Measurements from ENCODE around the gene SULT2A1. TPM values are rescaled to one million over a fixed set of nuclear protein-coding genes. Genes with fewer than 3 reads are reported as not detected.
"Not testable (repeated sequence)": the region's sequence is repeated elsewhere in the genome, so short reads cannot be mapped to it uniquely, and the experiment has no call there.

SULT2A1 gene
- total and polyA plus RNA-seq, 3 experiments from 2014 or later = not detected

DNA sequence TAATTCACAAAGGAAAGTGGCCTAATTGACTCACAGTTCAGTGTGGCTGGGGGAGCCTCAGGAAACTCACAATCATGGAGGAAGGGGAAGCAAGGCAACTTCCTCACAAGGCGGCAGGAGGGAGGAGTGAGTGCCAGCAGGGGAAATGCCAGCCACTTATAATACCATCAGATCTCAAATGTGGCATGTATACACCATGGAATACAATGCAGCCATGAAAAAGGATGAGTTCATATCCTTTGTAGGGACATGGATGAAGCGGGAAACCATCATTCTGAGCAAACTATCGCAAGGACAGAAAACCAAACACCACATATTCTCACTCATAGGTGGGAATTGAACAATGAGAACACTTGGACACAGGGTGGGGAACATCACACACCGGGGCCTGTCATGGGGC, 6.7 kb downstream of the SULT2A1 start:
- H3K36me3 ChIP-seq (ENCODE audit: insufficient read depth, low read length); H3K36me3 Mint-ChIP-seq; H3K4me3 ChIP-seq (ENCODE audit: low read length); H3K27ac ChIP-seq (ENCODE audit: low read depth, low read length); H3K27ac Mint-ChIP-seq; POLR2A ChIA-PET; H3K4me3 Mint-ChIP-seq; H3K4me1 Mint-ChIP-seq; H3K27me3 ChIP-seq (ENCODE audit: insufficient read depth, low read length, poor library complexity, severe bottlenecking); DNase-seq; H3K9me3 Mint-ChIP-seq; H3K4me1 ChIP-seq (ENCODE audit: insufficient read depth, low read length); H3K9me3 ChIP-seq (ENCODE audit: low read length): not testable (repeated sequence)
- CTCF ChIA-PET = interaction anchor here (1.7 kb wide), 1 partner anchor 10 kb away, joined by 7 read pairs; no protein-coding TSS in a partner anchor
- peaks cover 23 to 34% of the 10 kb centered on the region in 2 donors for H3K27me3 Mint-ChIP-seq

DNA sequence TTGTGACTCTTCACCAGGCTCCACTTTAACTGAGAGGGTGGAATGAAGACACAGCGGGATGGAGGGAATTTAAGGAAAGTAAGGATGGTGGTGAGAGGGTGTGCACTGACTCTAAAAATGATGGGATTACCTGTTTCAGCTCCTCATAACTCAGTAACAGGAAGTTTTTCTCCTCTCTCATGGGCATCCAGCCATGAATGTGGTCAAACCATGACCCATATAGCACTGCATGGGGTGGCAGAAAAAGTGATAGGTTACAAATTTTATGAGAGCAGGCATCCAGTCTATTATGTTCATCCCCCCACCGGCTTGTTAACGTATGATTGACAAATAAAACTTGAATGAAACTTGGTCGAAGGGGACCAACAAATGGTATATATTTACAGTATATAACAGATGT, 7.2 kb downstream of the SULT2A1 start:
- Histone ChIP-seq H3K9me3 (ENCODE audit: low read length) (no peaks in the 10 kb centered on the region), H3K36me3 (ENCODE audit: insufficient read depth, low read length) (no peaks in the 10 kb centered on the region), H3K27me3 (ENCODE audit: insufficient read depth, low read length, poor library complexity, severe bottlenecking) (no peaks in the 10 kb centered on the region), H3K4me3 (ENCODE audit: low read length) (no peak overlapping the region), H3K27ac (ENCODE audit: low read depth, low read length) (no peak overlapping the region), H3K4me1 (ENCODE audit: insufficient read depth, low read length) (no peaks in the 10 kb centered on the region)
- H3K9me3 Mint-ChIP-seq = peaks cover 0 to 4% (median 0%) of the 10 kb centered on the region in 5 donors
- H3K4me1 Mint-ChIP-seq = no peaks in the 10 kb centered on the region
- DNase-seq = no peak
- peaks cover 0 to 4% (median 0%) of the 10 kb centered on the region in 3 donors for H3K36me3 Mint-ChIP-seq
- no peak overlapping the region for H3K27ac Mint-ChIP-seq
- ChIA-PET CTCF (no interaction called here), POLR2A (no interaction called here)
- H3K27me3 Mint-ChIP-seq = peaks cover 25 to 38% of the 10 kb centered on the region in 2 donors
- no peak overlapping the region for H3K4me3 Mint-ChIP-seq

DNA sequence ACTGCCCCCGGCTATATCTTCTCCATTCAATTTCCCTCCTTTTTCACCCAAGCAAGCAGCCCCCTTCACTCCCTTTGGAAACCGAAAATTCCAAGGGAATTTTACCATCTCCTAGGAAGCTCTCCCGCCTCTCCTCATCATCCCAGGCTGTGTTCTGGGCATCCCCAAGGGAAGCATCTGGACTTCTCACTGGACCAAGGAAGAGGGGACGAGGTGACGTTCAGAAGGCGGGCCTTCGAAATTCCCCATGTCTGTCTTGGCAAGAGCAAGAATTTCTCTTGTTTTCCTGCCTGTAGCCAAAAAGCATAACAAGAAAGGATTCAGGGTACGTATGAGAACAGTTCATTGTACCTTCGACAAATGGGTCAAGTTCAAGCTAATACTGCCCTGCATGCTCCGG, 20.9 kb downstream of the SULT2A1 start:
- H3K27me3 Mint-ChIP-seq = peaks cover 17 to 27% of the 10 kb centered on the region in 2 donors
- H3K27ac Mint-ChIP-seq = peak overlapping the region in 1 of 8 donors; percentile 23
- Histone ChIP-seq H3K27me3 (ENCODE audit: insufficient read depth, low read length, poor library complexity, severe bottlenecking) (no peaks in the 10 kb centered on the region), H3K4me1 (ENCODE audit: insufficient read depth, low read length) (no peaks in the 10 kb centered on the region), H3K36me3 (ENCODE audit: insufficient read depth, low read length) (no peaks in the 10 kb centered on the region), H3K27ac (ENCODE audit: low read depth, low read length) (no peak overlapping the region), H3K4me3 (ENCODE audit: low read length) (no peak overlapping the region), H3K9me3 (ENCODE audit: low read length) (no peaks in the 10 kb centered on the region)
- H3K9me3 Mint-ChIP-seq = peaks cover 0 to 7% (median 3%) of the 10 kb centered on the region in 5 donors
- ChIA-PET POLR2A (no interaction called here), CTCF (interaction anchor here (1.1 to 1.5 kb wide), 3 partner anchors 9 to 99 kb away, joined by 3 to 4 read pairs (median 3); no protein-coding TSS in a partner anchor)
- no peak for DNase-seq
- peaks cover 0 to 4% (median 0%) of the 10 kb centered on the region in 3 donors for H3K36me3 Mint-ChIP-seq
- no peak overlapping the region for H3K4me3 Mint-ChIP-seq
- peaks cover 0 to 7% (median 0%) of the 10 kb centered on the region in 3 donors for H3K4me1 Mint-ChIP-seq

DNA sequence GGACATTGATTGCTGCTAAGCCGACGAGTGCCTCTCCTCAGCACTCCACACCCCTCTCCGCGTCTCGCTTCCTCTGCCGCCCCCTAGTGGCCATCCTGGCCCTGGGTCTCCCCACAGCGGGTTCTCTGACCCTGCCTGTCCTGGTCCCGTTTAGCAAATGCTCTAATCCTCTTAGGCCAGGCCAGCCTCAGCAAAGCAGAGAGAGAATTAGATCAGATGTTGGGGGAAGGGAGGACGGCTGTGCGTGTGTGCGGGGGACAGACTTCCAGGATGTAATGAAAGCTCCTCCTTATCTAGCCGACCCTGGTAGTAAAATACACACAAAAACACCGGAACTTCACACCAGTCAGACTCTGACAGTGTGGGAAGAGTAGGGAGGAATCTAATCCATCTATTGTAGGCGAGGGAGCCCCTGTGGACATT, 22.6 kb downstream of the SULT2A1 start:
- H3K36me3 Mint-ChIP-seq = peaks cover 0 to 4% (median 0%) of the 10 kb centered on the region in 3 donors
- CTCF ChIA-PET = interaction anchor here (1.1 to 1.5 kb wide), 4 partner anchors 11 to 98 kb away, joined by 3 to 4 read pairs (median 4); no protein-coding TSS in a partner anchor
- H3K4me1 Mint-ChIP-seq = peaks cover 0 to 4% (median 0%) of the 10 kb centered on the region in 3 donors
- POLR2A ChIA-PET = no interaction called here
- H3K36me3 ChIP-seq (ENCODE audit: insufficient read depth, low read length) = no peaks in the 10 kb centered on the region
- no peak overlapping the region for H3K4me3 Mint-ChIP-seq
- H3K27me3 Mint-ChIP-seq = peaks cover 13 to 27% of the 10 kb centered on the region in 2 donors
- H3K27me3 ChIP-seq (ENCODE audit: insufficient read depth, low read length, poor library complexity, severe bottlenecking) = no peaks in the 10 kb centered on the region
- no peaks in the 10 kb centered on the region for H3K4me1 ChIP-seq (ENCODE audit: insufficient read depth, low read length)
- no peak overlapping the region for H3K4me3 ChIP-seq (ENCODE audit: low read length)
- DNase-seq = peak; percentile 53 to 77 (median 65)
- H3K27ac Mint-ChIP-seq = peak overlapping the region in 1 of 8 donors; percentile 41
- no peak overlapping the region for H3K27ac ChIP-seq (ENCODE audit: low read depth, low read length)
- H3K9me3 Mint-ChIP-seq = peaks cover 0 to 7% (median 3%) of the 10 kb centered on the region in 5 donors
- no peaks in the 10 kb centered on the region for H3K9me3 ChIP-seq (ENCODE audit: low read length)

DNA sequence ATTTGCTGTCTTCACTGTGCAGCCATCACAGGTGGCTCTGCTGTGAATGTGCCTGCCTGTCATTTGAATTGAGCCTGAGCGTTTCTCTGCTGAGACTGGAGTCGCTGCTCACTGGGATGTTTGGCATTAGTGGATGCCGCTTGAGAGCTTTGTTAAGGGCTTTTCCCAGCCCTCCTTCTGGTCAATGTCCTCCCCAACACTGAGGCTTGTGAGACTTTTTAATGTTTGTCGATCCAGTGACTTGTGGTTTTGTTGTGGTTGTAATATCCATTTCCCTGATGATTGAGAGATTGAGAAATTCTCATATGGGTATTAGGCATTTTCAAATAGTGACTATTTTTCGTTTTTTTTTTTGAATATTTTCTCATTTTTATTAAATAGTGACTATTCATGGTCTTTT, 24.5 kb downstream of the SULT2A1 start:
- no peak for DNase-seq
- Mint-ChIP-seq H3K4me1 (peaks cover 0 to 4% (median 0%) of the 10 kb centered on the region in 3 donors), H3K27me3 (peaks cover 17 to 39% of the 10 kb centered on the region in 2 donors), H3K36me3 (peaks cover 0 to 4% (median 0%) of the 10 kb centered on the region in 3 donors), H3K9me3 (peaks cover 0 to 9% (median 3%) of the 10 kb centered on the region in 5 donors), H3K27ac (no peak overlapping the region), H3K4me3 (no peak overlapping the region)
- no peaks in the 10 kb centered on the region for H3K36me3 ChIP-seq (ENCODE audit: insufficient read depth, low read length)
- H3K9me3 ChIP-seq (ENCODE audit: low read length) = no peaks in the 10 kb centered on the region
- no peak overlapping the region for H3K4me3 ChIP-seq (ENCODE audit: low read length)
- ChIA-PET CTCF (no interaction called here), POLR2A (no interaction called here)
- no peaks in the 10 kb centered on the region for H3K27me3 ChIP-seq (ENCODE audit: insufficient read depth, low read length, poor library complexity, severe bottlenecking)
- no peak overlapping the region for H3K27ac ChIP-seq (ENCODE audit: low read depth, low read length)
- H3K4me1 ChIP-seq (ENCODE audit: insufficient read depth, low read length) = no peaks in the 10 kb centered on the region

DNA sequence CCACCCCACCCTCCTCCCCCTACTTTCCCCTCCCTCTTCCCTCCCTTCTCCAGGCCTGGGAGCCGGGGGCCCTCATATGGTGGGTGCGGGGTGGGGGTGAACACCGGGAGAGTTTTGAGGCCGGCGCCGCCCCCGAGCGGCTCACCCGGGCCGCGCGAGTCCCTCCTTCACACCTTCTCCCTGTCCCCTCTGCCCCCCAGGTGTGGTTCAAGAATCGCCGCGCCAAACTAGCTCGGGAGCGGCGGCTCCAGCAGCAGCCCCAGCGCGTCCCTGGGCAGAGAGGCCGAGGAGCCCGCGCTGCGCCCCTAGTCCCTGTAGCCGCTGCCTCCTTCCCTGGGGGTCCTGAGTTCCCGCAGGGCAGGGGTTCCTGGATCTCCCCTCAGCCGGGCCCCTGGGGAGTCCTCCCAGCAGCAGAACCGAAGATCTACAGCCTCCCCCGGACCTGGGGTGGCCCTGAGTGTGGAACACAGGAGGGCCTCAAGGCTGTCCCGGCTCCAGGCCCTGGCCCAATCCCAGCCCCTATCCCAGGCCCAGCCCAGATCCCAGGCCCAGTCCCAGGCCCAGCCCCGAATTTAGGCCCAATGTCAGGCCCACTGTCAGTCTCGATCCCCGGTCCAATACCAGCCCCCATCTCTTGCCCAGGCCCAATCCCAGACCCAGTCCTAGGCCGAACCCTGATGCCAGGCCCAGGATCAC, 25.4 kb downstream of the SULT2A1 start:
- Histone ChIP-seq H3K4me3 (ENCODE audit: low read length) (no peak overlapping the region), H3K27ac (ENCODE audit: low read depth, low read length) (no peak overlapping the region), H3K27me3 (ENCODE audit: insufficient read depth, low read length, poor library complexity, severe bottlenecking) (no peaks in the 10 kb centered on the region), H3K36me3 (ENCODE audit: insufficient read depth, low read length) (no peaks in the 10 kb centered on the region), H3K4me1 (ENCODE audit: insufficient read depth, low read length) (no peaks in the 10 kb centered on the region), H3K9me3 (ENCODE audit: low read length) (no peaks in the 10 kb centered on the region)
- H3K27ac Mint-ChIP-seq = peak overlapping the region in 1 of 8 donors; percentile 85
- CTCF ChIA-PET = interaction anchor here (0.6 kb wide), 1 partner anchor 61 kb away, joined by 3 read pairs; no protein-coding TSS in a partner anchor
- no peak for DNase-seq
- H3K9me3 Mint-ChIP-seq = peaks cover 0 to 9% (median 3%) of the 10 kb centered on the region in 5 donors
- no peak overlapping the region for H3K4me3 Mint-ChIP-seq
- POLR2A ChIA-PET = no interaction called here
- H3K4me1 Mint-ChIP-seq = peaks cover 0 to 4% (median 0%) of the 10 kb centered on the region in 3 donors
- peaks cover 21 to 45% of the 10 kb centered on the region in 2 donors for H3K27me3 Mint-ChIP-seq
- peaks cover 0 to 4% (median 0%) of the 10 kb centered on the region in 3 donors for H3K36me3 Mint-ChIP-seq

DNA sequence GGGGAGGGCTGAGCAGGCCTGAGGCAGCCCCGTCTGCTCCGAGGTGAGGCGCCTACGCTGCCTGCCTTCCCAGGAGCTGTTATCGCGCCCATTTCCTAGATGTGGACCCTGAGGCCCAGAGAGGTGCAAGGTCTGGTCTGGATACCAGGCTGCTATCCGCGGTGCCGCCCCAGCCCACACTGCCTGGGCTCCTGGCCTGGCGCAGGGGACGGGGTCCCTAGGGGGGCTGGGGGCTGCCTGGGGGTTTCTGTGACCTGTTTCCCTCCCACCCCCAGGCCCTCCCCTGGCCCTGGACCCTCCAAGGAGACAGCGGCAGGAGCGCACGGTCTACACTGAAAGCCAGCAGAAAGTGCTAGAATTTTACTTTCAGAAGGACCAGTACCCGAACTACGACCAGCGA, 26.3 kb downstream of the SULT2A1 start:
- H3K9me3 Mint-ChIP-seq; H3K4me3 Mint-ChIP-seq; H3K36me3 Mint-ChIP-seq; CTCF ChIA-PET; H3K4me1 ChIP-seq (ENCODE audit: insufficient read depth, low read length); H3K36me3 ChIP-seq (ENCODE audit: insufficient read depth, low read length); H3K9me3 ChIP-seq (ENCODE audit: low read length); H3K4me1 Mint-ChIP-seq; H3K27ac ChIP-seq (ENCODE audit: low read depth, low read length); H3K27ac Mint-ChIP-seq; POLR2A ChIA-PET; H3K4me3 ChIP-seq (ENCODE audit: low read length); DNase-seq; H3K27me3 ChIP-seq (ENCODE audit: insufficient read depth, low read length, poor library complexity, severe bottlenecking): not testable (repeated sequence)
- H3K27me3 Mint-ChIP-seq = peaks cover 25 to 45% of the 10 kb centered on the region in 2 donors

DNA sequence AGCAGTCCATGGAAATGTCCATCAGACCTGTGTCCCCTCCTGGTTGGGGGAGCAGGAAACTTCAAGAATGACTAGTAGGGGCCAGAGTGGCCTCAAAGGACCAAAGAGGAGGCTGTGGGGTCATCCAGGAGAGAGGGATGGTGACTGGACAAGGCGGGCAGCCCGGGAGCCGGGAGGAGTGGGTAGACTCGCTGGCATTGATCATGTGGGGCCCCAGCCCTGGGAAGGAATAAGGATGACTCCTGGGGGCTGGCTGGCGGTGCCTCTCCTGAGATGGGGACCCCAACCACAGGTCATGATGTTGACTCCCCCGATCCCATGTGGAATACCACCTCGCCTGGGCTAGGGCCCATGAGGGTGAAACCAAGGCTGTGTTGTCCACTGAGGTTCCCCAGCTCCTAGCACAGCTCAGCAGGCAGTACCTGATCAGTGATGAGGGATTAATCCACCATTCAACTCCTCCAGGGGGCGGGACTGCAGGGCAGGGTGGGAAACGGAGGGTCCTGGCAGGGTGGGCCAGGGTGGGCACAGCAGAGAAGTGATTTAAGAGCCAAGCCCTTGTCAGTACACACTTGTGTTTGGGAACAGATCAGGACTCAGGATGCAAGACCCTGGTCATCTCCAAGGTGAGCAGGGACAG, 27.3 kb downstream of the SULT2A1 start, which contains the start of gene TPRX2:
TPRX2 (plus strand) TSS at position 590 of the 640 bp plus-strand sequence; CDS start at position 602, 12 bp downstream.
- peaks cover 26 to 51% of the 10 kb centered on the region in 2 donors for H3K27me3 Mint-ChIP-seq
- H3K4me1 ChIP-seq (ENCODE audit: insufficient read depth, low read length); H3K9me3 Mint-ChIP-seq; H3K27ac ChIP-seq (ENCODE audit: low read depth, low read length); DNase-seq; POLR2A ChIA-PET; H3K9me3 ChIP-seq (ENCODE audit: low read length); H3K4me1 Mint-ChIP-seq; H3K4me3 Mint-ChIP-seq; H3K27ac Mint-ChIP-seq; H3K36me3 ChIP-seq (ENCODE audit: insufficient read depth, low read length); CTCF ChIA-PET; H3K4me3 ChIP-seq (ENCODE audit: low read length); H3K36me3 Mint-ChIP-seq; H3K27me3 ChIP-seq (ENCODE audit: insufficient read depth, low read length, poor library complexity, severe bottlenecking): not testable (repeated sequence)

Measured in CD8-positive, alpha-beta memory T cell (primary cell).